H9 (cell line): ENCODE results near the gene MYOF. TPM values are rescaled to one million over a fixed set of nuclear protein-coding genes. Genes with fewer than 3 reads are reported as not detected.

Experiments
- DNase-seq: peaks from one replicate; pipeline ENCODE4 v3.0.0-alpha.2; 2017
- H2AFZ ChIP-seq: one replicate; pipeline ENCODE4 v1.6.1; 2013; ENCODE audit warnings: mild to moderate bottlenecking, low read length, control low read depth, moderate library complexity
- H2AK5ac ChIP-seq: 2 replicates; pipeline ENCODE4 v1.6.1; 2013; ENCODE audit warnings: low read length, control low read depth, mixed read lengths; ENCODE audit not compliant: insufficient read length
- H2BK120ac ChIP-seq: one replicate; pipeline ENCODE4 v1.6.1; 2013; ENCODE audit warnings: low read depth, mild to moderate bottlenecking, low read length, control low read depth, inconsistent platforms; ENCODE audit not compliant: poor library complexity, severe bottlenecking
- H2BK12ac ChIP-seq: 2 replicates; pipeline ENCODE4 v1.6.1; 2013; ENCODE audit warnings: low read length, control low read depth, mixed read lengths, low read depth; ENCODE audit not compliant: insufficient read length
- H2BK15ac ChIP-seq: 2 replicates; pipeline ENCODE4 v1.6.1; 2013; ENCODE audit warnings: low read depth, low read length, control low read depth
- H2BK20ac ChIP-seq: one replicate; pipeline ENCODE4 v1.6.1; 2013; ENCODE audit warnings: low read depth, mild to moderate bottlenecking, low read length, control low read depth, inconsistent platforms; ENCODE audit not compliant: poor library complexity, severe bottlenecking
- H2BK5ac ChIP-seq: 2 replicates; pipeline ENCODE4 v1.6.1; 2013; ENCODE audit warnings: low read length, control low read depth, mixed read lengths; ENCODE audit not compliant: insufficient read length
- H3K14ac ChIP-seq: 2 replicates; pipeline ENCODE4 v1.6.1; 2013; ENCODE audit warnings: low read length, control low read depth; ENCODE audit not compliant: insufficient read depth
- H3K18ac ChIP-seq: 2 replicates; pipeline ENCODE4 v1.6.1; 2013; ENCODE audit warnings: low read depth, mild to moderate bottlenecking, mixed read lengths, low read length, control low read depth; ENCODE audit not compliant: insufficient read length
- H3K23ac ChIP-seq: 2 replicates; pipeline ENCODE4 v1.6.1; 2013; ENCODE audit warnings: low read length, control low read depth, mixed read lengths, low read depth; ENCODE audit not compliant: insufficient read length
- H3K23me2 ChIP-seq: 2 replicates; pipeline ENCODE4 v1.6.1; 2013; ENCODE audit warnings: low read depth, mild to moderate bottlenecking, mixed read lengths, low read length, control low read depth; ENCODE audit not compliant: insufficient read length, poor library complexity, severe bottlenecking
- H3K27ac ChIP-seq: 2 replicates; pipeline ENCODE4 v1.5.1; 2013; ENCODE audit warnings: low read length, control low read depth, mixed read lengths, low read depth; ENCODE audit not compliant: insufficient read length
- H3K27me3 ChIP-seq: 2 replicates; pipeline ENCODE4 v1.6.1; 2013; ENCODE audit warnings: low read length, control low read depth, inconsistent platforms; ENCODE audit not compliant: insufficient read depth
- H3K4ac ChIP-seq: 2 replicates; pipeline ENCODE4 v1.6.1; 2013; ENCODE audit warnings: low read depth, mild to moderate bottlenecking, control low read depth, inconsistent platforms, low read length, moderate library complexity
- H3K4me1 ChIP-seq: 2 replicates; pipeline ENCODE4 v1.6.1; 2013; ENCODE audit warnings: low read length, control low read depth, inconsistent platforms; ENCODE audit not compliant: insufficient read depth
- H3K4me2 ChIP-seq: 2 replicates; pipeline ENCODE4 v1.6.1; 2013; ENCODE audit warnings: low read length, control low read depth, mixed read lengths; ENCODE audit not compliant: insufficient read length, insufficient read depth
- H3K56ac ChIP-seq: 2 replicates; pipeline ENCODE4 v1.6.1; 2013; ENCODE audit warnings: low read depth, mild to moderate bottlenecking, mixed read lengths, low read length, control low read depth; ENCODE audit not compliant: insufficient read length
- H3K79me1 ChIP-seq: 2 replicates; pipeline ENCODE4 v1.6.1; 2013; ENCODE audit warnings: low read depth, mild to moderate bottlenecking, moderate library complexity, low read length, control low read depth, inconsistent platforms; ENCODE audit not compliant: insufficient read depth, poor library complexity, severe bottlenecking
- H3K79me2 ChIP-seq: 2 replicates; pipeline ENCODE4 v1.6.1; 2013; ENCODE audit warnings: low read length, control low read depth, inconsistent platforms; ENCODE audit not compliant: insufficient read depth
- H3K9ac ChIP-seq: 2 replicates; pipeline ENCODE4 v1.6.1; 2013; ENCODE audit warnings: low read length, control low read depth, mixed read lengths; ENCODE audit not compliant: insufficient read length; ENCODE audit errors: extremely low read depth
- H3K9me3 ChIP-seq: one replicate; pipeline ENCODE4 v1.6.1; 2013; ENCODE audit warnings: low read depth, low read length, inconsistent platforms; ENCODE audit not compliant: control insufficient read depth
- H3T11ph ChIP-seq: one replicate; pipeline ENCODE4 v1.6.1; 2013; ENCODE audit warnings: mild to moderate bottlenecking, low read length, control low read depth, inconsistent platforms
- H4K20me1 ChIP-seq: one replicate; pipeline ENCODE4 v1.6.1; 2013; ENCODE audit not compliant: control insufficient read depth, insufficient read length, insufficient read depth
- H4K5ac ChIP-seq: 2 replicates; pipeline ENCODE4 v1.6.1; 2013; ENCODE audit warnings: low read depth, mild to moderate bottlenecking, mixed read lengths, low read length, control low read depth; ENCODE audit not compliant: insufficient read length
- H4K8ac ChIP-seq: replicated peaks from 2 replicates; pipeline ENCODE4 v1.6.1; 2013; ENCODE audit warnings: low read length, control low read depth, mixed read lengths, low read depth; ENCODE audit not compliant: insufficient read length
- H4K91ac ChIP-seq: 2 replicates; pipeline ENCODE4 v1.6.1; 2013; ENCODE audit warnings: low read depth, mild to moderate bottlenecking, moderate library complexity, mixed read lengths, low read length, control low read depth; ENCODE audit not compliant: insufficient read length
- H3K27ac Mint-ChIP-seq, 3 experiments: 2 replicates in 2 of 3; 3 replicates in 1 of 3; pipeline ENCODE4 v1.8.0; 2020 to 2021; ENCODE audit warnings: mixed read lengths in 3 of 3, mild to moderate bottlenecking in 1 of 3, moderate library complexity in 1 of 3
- H3K27me3 Mint-ChIP-seq: 2 replicates; pipeline ENCODE4 v1.8.0; 2021; ENCODE audit warnings: low read depth, mild to moderate bottlenecking, moderate library complexity, mixed read lengths
- H3K36me3 Mint-ChIP-seq, 3 experiments: 2 replicates in 2 of 3; 3 replicates in 1 of 3; pipeline ENCODE4 v1.8.0; 2020 to 2021; ENCODE audit warnings: low read depth in 3 of 3, mixed read lengths in 3 of 3; ENCODE audit not compliant: insufficient read depth in 1 of 3
- H3K4me1 Mint-ChIP-seq, 2 experiments: 2 replicates each; pipeline ENCODE4 v1.8.0; 2020; ENCODE audit warnings: mixed read lengths in 2 of 2
- H3K4me3 Mint-ChIP-seq, 2 experiments: 2 replicates in 1 of 2; 3 replicates in 1 of 2; pipeline ENCODE4 v1.8.0; 2020 to 2021; ENCODE audit warnings: mild to moderate bottlenecking in 2 of 2, mixed read lengths in 2 of 2, moderate library complexity in 1 of 2
- H3K9me3 Mint-ChIP-seq, 2 experiments: 2 replicates in 1 of 2; 3 replicates in 1 of 2; pipeline ENCODE4 v1.8.0; 2020; ENCODE audit warnings: mild to moderate bottlenecking in 2 of 2, mixed read lengths in 2 of 2, moderate library complexity in 1 of 2
- CTCF ChIP-seq: fragments of 200-600 bp; sonication (generic); conservative IDR thresholded peaks from 3 replicates; pipeline ENCODE4 v1.8.0; 2021; ENCODE audit warnings: antibody characterized with exemption, mild to moderate bottlenecking
- WGBS: extraction: QIAGEN DNeasy Blood & Tissue Kit; methylation state at CpG from one replicate; pipeline ENCODE4 v1.1.7; 2013; ENCODE audit warnings: missing lambda C conversion rate, low lambda C conversion rate, mixed read lengths; ENCODE audit not compliant: insufficient read length; ENCODE audit errors: extremely low coverage; 5-methylcytosine and 5-hydroxymethylcytosine counted together
- total RNA-seq: library from RNA; stranded (reverse); gene quantifications from 2 replicates; pipeline ENCODE4 v1.2.1, GENCODE V29; 2021

MYOF gene
- total RNA-seq, 1 experiment from 2014 or later: 2.8 TPM

GRCh38 chr10:93431361-93431760 is 50.8 kb downstream of the MYOF start:
- H3K56ac ChIP-seq: no peak overlapping the region
- no peak overlapping the region for H2AK5ac ChIP-seq
- H4K8ac ChIP-seq: no peak overlapping the region
- H2BK120ac ChIP-seq: no peak overlapping the region
- DNase-seq: no peak
- no peak overlapping the region for H3K4ac ChIP-seq
- no CpG with 5 or more reads among the region's 4 CpGs for WGBS
- H2AFZ ChIP-seq: no peak overlapping the region
- H3K27me3 ChIP-seq: no peaks in the 10 kb centered on the region
- peak overlapping the region; percentile 83 for H2BK20ac ChIP-seq
- H3K4me2 ChIP-seq: no peak overlapping the region
- H3K23me2 ChIP-seq: no peaks in the 10 kb centered on the region
- H3K14ac ChIP-seq: no peak overlapping the region
- H3K79me2 ChIP-seq: no peaks in the 10 kb centered on the region
- no peak overlapping the region for H2BK15ac ChIP-seq
- peaks cover 3% of the 10 kb centered on the region; the same call in 1 of the 2 replicates for H3K4me1 ChIP-seq
- no peaks in the 10 kb centered on the region for H3K9me3 ChIP-seq
- H3K9ac ChIP-seq: no peak overlapping the region
- H2BK12ac ChIP-seq: no peak overlapping the region
- H3K79me1 ChIP-seq: no peaks in the 10 kb centered on the region
- peaks cover 27 to 36% of the 10 kb centered on the region in 2 experiments for H3K4me1 Mint-ChIP-seq
- no peak overlapping the region for H3K4me3 Mint-ChIP-seq
- H3K27ac Mint-ChIP-seq: peak overlapping the region in 1 of 3 experiments; percentile 12; a peak in 1 of 7 replicates
- no peak overlapping the region for H3K18ac ChIP-seq
- no peaks in the 10 kb centered on the region for H3K27me3 Mint-ChIP-seq
- H3K27ac ChIP-seq: no peak overlapping the region
- H3K36me3 Mint-ChIP-seq: peaks cover 0 to 7% (median 0%) of the 10 kb centered on the region in 3 experiments; a peak in 2 of 7 replicates
- H2BK5ac ChIP-seq: no peak overlapping the region
- no peaks in the 10 kb centered on the region; a peak in 1 of 5 replicates for H3K9me3 Mint-ChIP-seq
- no peak overlapping the region for H4K5ac ChIP-seq
- no peak overlapping the region for H3K23ac ChIP-seq
- H3T11ph ChIP-seq: no peak overlapping the region
- no peaks in the 10 kb centered on the region for H4K20me1 ChIP-seq
- H4K91ac ChIP-seq: no peak overlapping the region
- no peak for TF ChIP-seq CTCF
